CD14-positive monocyte (primary cell): ENCODE measurements around the gene PLEKHO1. TPM values are rescaled to one million over a fixed set of nuclear protein-coding genes. Genes with fewer than 3 reads are reported as not detected.

Experiments
- DNase-seq, 3 donors: peaks; one replicate each; pipeline ENCODE4 v3.0.0-alpha.2; 2011 to 2022
- H2AFZ ChIP-seq: 2 replicates; pipeline ENCODE4 v1.6.0; 2012; ENCODE audit warnings: mild to moderate bottlenecking, low read depth, low read length, inconsistent platforms; ENCODE audit not compliant: insufficient read depth, poor library complexity, severe bottlenecking
- H3K27ac ChIP-seq, 2 donors: 1 replicate in 1 of 2; 2 replicates in 1 of 2; pipeline ENCODE4 v1.5.1; 2012 to 2013; ENCODE audit warnings: low read length in 2 of 2, control low read depth in 1 of 2, inconsistent platforms in 1 of 2, low read depth in 1 of 2, mild to moderate bottlenecking in 1 of 2
- H3K27me3 ChIP-seq, 2 donors: one replicate each; pipeline versions ENCODE4 v1.6.0 to v1.6.1; 2011 to 2013; ENCODE audit warnings: low read length in 2 of 2; ENCODE audit not compliant: control insufficient read depth in 2 of 2, insufficient read depth in 2 of 2
- H3K36me3 ChIP-seq, 2 donors: replicated peaks in 1 of 2; 1 replicate in 1 of 2; 2 replicates in 1 of 2; pipeline versions ENCODE4 v1.5.1 to v1.6.1; 2012 to 2013; ENCODE audit warnings: low read length in 2 of 2, control low read depth in 1 of 2, inconsistent platforms in 1 of 2, mild to moderate bottlenecking in 1 of 2; ENCODE audit not compliant: insufficient read depth in 2 of 2, control insufficient read depth in 1 of 2
- H3K4me1 ChIP-seq, 2 donors: 1 replicate in 1 of 2; 2 replicates in 1 of 2; pipeline versions ENCODE4 v1.5.1 to v1.6.1; 2012 to 2013; ENCODE audit warnings: low read length in 2 of 2, control low read depth in 1 of 2, inconsistent platforms in 1 of 2, mild to moderate bottlenecking in 1 of 2, moderate library complexity in 1 of 2; ENCODE audit not compliant: insufficient read depth in 2 of 2, control insufficient read depth in 1 of 2
- H3K4me2 ChIP-seq: replicated peaks from 2 replicates; pipeline ENCODE3; 2012; ENCODE audit warnings: low read length, moderate library complexity, mild to moderate bottlenecking; ENCODE audit not compliant: poor library complexity, severe bottlenecking; ENCODE audit errors: extremely low read depth
- H3K4me3 ChIP-seq, 3 experiments: fragments of 200-600 bp in 1 of 3; sonication (generic) in 1 of 3; replicated peaks in 1 of 3; 1 replicate in 2 of 3; 2 replicates in 1 of 3; pipeline ENCODE4 v1.5.1; 2011 to 2013; ENCODE audit warnings: low read length in 3 of 3, mild to moderate bottlenecking in 3 of 3, control low read depth in 2 of 3, low read depth in 2 of 3, inconsistent platforms in 1 of 3, moderate library complexity in 1 of 3
- H3K79me2 ChIP-seq: 2 replicates; pipeline ENCODE4 v1.6.0; 2012; ENCODE audit warnings: mild to moderate bottlenecking, control low read depth, inconsistent platforms, low read length, moderate library complexity; ENCODE audit not compliant: insufficient read depth
- H3K9ac ChIP-seq: 2 replicates; pipeline ENCODE4 v1.6.0; 2017; ENCODE audit warnings: low read length, mild to moderate bottlenecking; ENCODE audit not compliant: insufficient read depth, poor library complexity, severe bottlenecking
- H3K9me3 ChIP-seq, 2 donors: replicated peaks in 1 of 2; 1 replicate in 1 of 2; 2 replicates in 1 of 2; pipeline versions ENCODE4 v1.5.1 to v1.6.1; 2012 to 2013; ENCODE audit warnings: low read length in 2 of 2, control low read depth in 1 of 2; ENCODE audit not compliant: control insufficient read depth in 1 of 2, insufficient read depth in 1 of 2
- H4K20me1 ChIP-seq: 2 replicates; pipeline ENCODE4 v1.6.0; 2012; ENCODE audit warnings: mild to moderate bottlenecking, low read length, control low read depth, moderate library complexity; ENCODE audit not compliant: insufficient read depth
- H3K27ac Mint-ChIP-seq, 7 donors: one replicate each; pipeline ENCODE4 v1.8.0; 2020; ENCODE audit warnings: mild to moderate bottlenecking in 7 of 7, mixed read lengths in 7 of 7, moderate library complexity in 6 of 7, inconsistent platforms in 2 of 7
- H3K27me3 Mint-ChIP-seq, 3 donors: one replicate each; pipeline ENCODE4 v1.8.0; 2021 to 2022; ENCODE audit warnings: low read depth in 3 of 3, mild to moderate bottlenecking in 3 of 3, mixed read lengths in 3 of 3, moderate library complexity in 3 of 3, inconsistent platforms in 1 of 3
- H3K36me3 Mint-ChIP-seq, 2 donors: one replicate each; pipeline ENCODE4 v1.8.0; 2020; ENCODE audit warnings: mixed read lengths in 2 of 2, inconsistent platforms in 1 of 2, mild to moderate bottlenecking in 1 of 2
- H3K4me1 Mint-ChIP-seq: one replicate; pipeline ENCODE4 v1.8.0; 2020; ENCODE audit warnings: mild to moderate bottlenecking, mixed read lengths
- H3K4me3 Mint-ChIP-seq, 2 donors: one replicate each; pipeline ENCODE4 v1.8.0; 2020; ENCODE audit warnings: mild to moderate bottlenecking in 2 of 2, mixed read lengths in 2 of 2, moderate library complexity in 1 of 2
- H3K9me3 Mint-ChIP-seq, 7 donors: one replicate each; pipeline ENCODE4 v1.8.0; 2020 to 2022; ENCODE audit warnings: mixed read lengths in 7 of 7, mild to moderate bottlenecking in 6 of 7, moderate library complexity in 6 of 7, inconsistent platforms in 2 of 7
- CTCF ChIP-seq: fragments of 200-600 bp; IDR thresholded peaks from one replicate; pipeline ENCODE4 v1.8.0; 2022; ENCODE audit warnings: antibody characterized with exemption, mild to moderate bottlenecking
- WGBS: methylation state at CpG from one replicate; pipeline ENCODE4 v1.1.5; 2013; ENCODE audit warnings: missing lambda C conversion rate; ENCODE audit not compliant: insufficient coverage; 5-methylcytosine and 5-hydroxymethylcytosine counted together
- intact Hi-C, 2 donors: fragments of 100-400 bp; cut with micrococcal nuclease; formaldehyde crosslinking; loops; one replicate each; pipeline versions ENCODE4 v1.15.0 to v1.15.1; 2023
- polyA plus RNA-seq, 3 donors: library from polyadenylated mRNA; depleted of rRNA in 1 of 3; unstranded in 2 of 3; stranded (reverse) in 1 of 3; fragments of 300-500 nt in 2 of 3; fragments of >200 nt in 1 of 3; fragmentation: Illumina TruSeq in 2 of 3; gene quantifications; 1 replicate in 2 of 3; 2 replicates in 1 of 3; pipeline ENCODE4 v1.2.3, GENCODE V29; 2012 to 2021

Gene PLEKHO1
- polyA plus RNA-seq, 3 donors = 87.2 to 170 (median 110) TPM

DNA sequence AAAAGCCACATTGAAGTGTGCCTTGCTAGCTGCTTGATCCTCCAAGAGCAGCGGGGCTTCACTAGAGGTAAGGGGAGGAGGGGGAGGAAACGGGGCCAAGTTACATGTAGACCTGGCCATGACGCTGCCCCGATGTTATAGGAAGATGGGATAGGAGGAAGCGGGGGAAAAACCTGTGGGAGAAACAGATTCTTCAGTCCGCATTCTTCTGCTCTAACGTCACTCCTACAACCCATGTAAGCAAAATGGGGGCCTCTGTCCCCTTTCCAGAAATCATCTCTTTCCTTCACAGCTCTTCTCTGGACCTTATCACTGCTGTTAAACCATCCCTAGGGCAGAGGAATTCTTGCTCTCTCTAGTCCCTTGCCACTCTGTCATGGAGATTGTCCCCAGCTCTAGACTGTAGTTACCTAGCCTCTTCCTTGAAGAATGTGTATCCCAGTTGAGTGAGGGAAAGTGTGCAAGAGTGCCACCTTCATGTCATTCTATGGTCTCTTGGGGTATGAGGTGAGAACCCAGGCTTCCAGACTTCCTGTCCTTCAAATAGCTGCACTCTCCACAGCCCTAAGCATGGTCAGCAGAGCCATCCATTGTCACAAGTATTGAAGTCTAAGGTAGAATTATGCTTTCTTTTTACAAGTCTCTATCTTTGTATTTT, 11.4 kb downstream of the PLEKHO1 start:
- Mint-ChIP-seq H3K27ac (peak overlapping the region; percentile 95 to 99 (median 99)), H3K9me3 (peaks cover 0 to 5% (median 0%) of the 10 kb centered on the region in 7 donors), H3K4me3 (peak overlapping the region; percentile 82 to 93), H3K36me3 (peaks cover 45 to 47% of the 10 kb centered on the region in 2 donors), H3K27me3 (no peaks in the 10 kb centered on the region), H3K4me1 (peaks cover 98% of the 10 kb centered on the region)
- Histone ChIP-seq H3K79me2 (peaks cover 44% of the 10 kb centered on the region), H3K36me3 (peaks cover 33 to 38% of the 10 kb centered on the region in 2 donors), H2AFZ (no peak overlapping the region), H3K4me3 (peak overlapping the region; percentile 51 to 83 (median 77)), H3K9ac (peak overlapping the region; percentile 63), H3K27me3 (no peaks in the 10 kb centered on the region), H4K20me1 (peaks cover 36% of the 10 kb centered on the region), H3K4me1 (peaks cover 95 to 100% of the 10 kb centered on the region in 2 donors), H3K27ac (peak overlapping the region; percentile 90 to 97), H3K9me3 (no peaks in the 10 kb centered on the region), H3K4me2 (peak overlapping the region; percentile 86)
- DNase-seq = peak in 1 of 3 donors; percentile 59
- intact Hi-C loops = loop anchor here in 1 of 2 donors (10.0 kb wide), 1 partner anchor 196 kb away; no protein-coding TSS in a partner anchor
- TF ChIP-seq CTCF = peak; percentile 0
- 0% methylated on average over 3 of the region's 7 CpGs for WGBS

DNA sequence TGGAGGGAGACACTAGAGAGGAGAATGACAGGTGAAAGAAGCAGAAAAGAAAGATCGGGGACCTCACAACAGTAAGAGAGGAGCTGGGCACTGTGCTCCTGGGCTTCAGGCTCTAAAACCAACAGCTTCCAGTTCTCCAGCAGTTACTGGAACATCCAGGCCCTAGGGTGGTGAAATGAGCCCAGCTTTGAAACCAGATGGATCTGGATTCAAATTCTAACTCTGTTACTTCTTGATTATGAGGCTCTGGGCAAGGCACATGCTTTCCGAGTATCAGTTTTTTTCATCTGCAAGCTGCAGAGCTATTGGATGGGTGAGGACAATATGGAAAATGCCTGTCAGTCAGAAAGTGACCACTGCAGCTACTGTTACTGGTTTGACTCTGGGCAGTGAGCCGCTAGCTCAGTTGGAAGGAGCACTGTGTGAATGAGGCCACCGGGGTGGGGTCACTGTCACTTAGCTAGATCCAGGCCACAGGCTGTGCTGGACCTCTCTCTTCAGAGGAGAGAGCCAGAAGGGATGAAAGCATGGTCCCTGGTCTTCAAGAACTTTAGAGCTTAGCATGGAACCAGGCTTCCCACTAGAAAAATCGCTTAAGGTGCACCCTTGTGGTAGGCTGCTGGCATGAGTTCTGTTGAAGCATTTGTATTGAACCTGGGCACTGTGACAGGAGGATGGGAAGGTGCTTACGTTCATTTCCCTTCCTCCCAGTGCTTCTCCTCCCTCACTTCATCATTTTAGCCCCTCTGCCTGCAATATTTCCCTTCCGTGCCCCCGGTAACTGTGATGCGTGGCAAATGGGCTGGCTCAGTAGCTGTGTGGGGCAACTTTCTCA, 12.2 kb downstream of the PLEKHO1 start:
- peak; percentile 1 for TF ChIP-seq CTCF
- Mint-ChIP-seq H3K4me1 (peaks cover 92% of the 10 kb centered on the region), H3K9me3 (peaks cover 0 to 5% (median 0%) of the 10 kb centered on the region in 7 donors), H3K27me3 (no peaks in the 10 kb centered on the region), H3K27ac (peak overlapping the region; percentile 95 to 99 (median 99)), H3K36me3 (peaks cover 38 to 41% of the 10 kb centered on the region in 2 donors), H3K4me3 (peak overlapping the region; percentile 82 to 93)
- 56% methylated on average over 4 of the region's 9 CpGs for WGBS
- Histone ChIP-seq H3K4me2 (peak overlapping the region; percentile 86), H2AFZ (no peak overlapping the region), H3K27me3 (no peaks in the 10 kb centered on the region), H3K9ac (peak overlapping the region; percentile 63), H3K9me3 (no peaks in the 10 kb centered on the region), H3K79me2 (peaks cover 36% of the 10 kb centered on the region), H3K27ac (peak overlapping the region; percentile 90 to 97), H3K4me3 (peak overlapping the region; percentile 35 to 83 (median 77)), H3K36me3 (peaks cover 24 to 29% of the 10 kb centered on the region in 2 donors), H4K20me1 (peaks cover 28% of the 10 kb centered on the region), H3K4me1 (peaks cover 93 to 99% of the 10 kb centered on the region in 2 donors)
- intact Hi-C loops = loop anchor here in 1 of 2 donors (10.0 kb wide), 1 partner anchor 197 kb away; no protein-coding TSS in a partner anchor
- DNase-seq = peak in 1 of 3 donors; percentile 27
